Epithelial cell of proximal tubule (primary cell): ENCODE measurements around the gene CDCP2. TPM values are rescaled to one million over a fixed set of nuclear protein-coding genes. Genes with fewer than 3 reads are reported as not detected.

Experiments used
- DNase-seq: peaks from one replicate; pipeline ENCODE4 v3.0.0-alpha.2; 2011; ENCODE audit warnings: low read depth
- H3K4me3 ChIP-seq: 2 replicates; pipeline ENCODE4 v1.5.1; 2011; ENCODE audit warnings: low read depth, mild to moderate bottlenecking, low read length
- total RNA-seq: library from RNA; depleted of rRNA; stranded (reverse); fragments of >200 nt; gene quantifications from 2 replicates; pipeline ENCODE4 v1.2.3, GENCODE V29; 2015
- TF ChIP-seq, protein P1 (sequence below): conservative IDR thresholded peaks from 2 replicates; pipeline ENCODE4 v1.5.1; 2012; ENCODE audit warnings: low read depth, mild to moderate bottlenecking, low read length

The CDCP2 gene
- total RNA-seq: not detected in 2 replicates

DNA sequence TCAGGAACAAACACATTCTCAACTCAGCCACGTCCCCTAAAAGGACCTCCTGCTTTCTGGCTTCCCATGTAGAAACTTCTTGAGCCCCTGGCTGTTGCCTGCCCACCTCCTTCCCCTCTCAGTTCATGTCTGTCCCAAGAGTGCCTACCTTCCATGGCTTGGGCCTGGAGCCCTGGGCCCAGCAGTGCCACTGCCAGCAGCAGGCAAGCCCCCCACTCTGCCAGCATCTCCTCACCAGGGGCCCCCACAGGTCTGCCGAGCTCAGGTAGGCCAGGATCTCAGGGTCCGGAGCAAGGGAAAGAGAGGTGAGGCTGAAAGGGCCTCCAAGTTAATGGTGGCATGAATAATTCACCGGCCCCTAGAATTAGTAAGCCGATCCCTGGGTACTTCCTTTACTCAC is at the start of gene CDCP2:
Gene CDCP2, minus strand, starts transcription at position 305 of the 400 bp plus-strand sequence. Its CDS starts 78 bp downstream, at position 227.
- TF ChIP-seq, protein P1, sequence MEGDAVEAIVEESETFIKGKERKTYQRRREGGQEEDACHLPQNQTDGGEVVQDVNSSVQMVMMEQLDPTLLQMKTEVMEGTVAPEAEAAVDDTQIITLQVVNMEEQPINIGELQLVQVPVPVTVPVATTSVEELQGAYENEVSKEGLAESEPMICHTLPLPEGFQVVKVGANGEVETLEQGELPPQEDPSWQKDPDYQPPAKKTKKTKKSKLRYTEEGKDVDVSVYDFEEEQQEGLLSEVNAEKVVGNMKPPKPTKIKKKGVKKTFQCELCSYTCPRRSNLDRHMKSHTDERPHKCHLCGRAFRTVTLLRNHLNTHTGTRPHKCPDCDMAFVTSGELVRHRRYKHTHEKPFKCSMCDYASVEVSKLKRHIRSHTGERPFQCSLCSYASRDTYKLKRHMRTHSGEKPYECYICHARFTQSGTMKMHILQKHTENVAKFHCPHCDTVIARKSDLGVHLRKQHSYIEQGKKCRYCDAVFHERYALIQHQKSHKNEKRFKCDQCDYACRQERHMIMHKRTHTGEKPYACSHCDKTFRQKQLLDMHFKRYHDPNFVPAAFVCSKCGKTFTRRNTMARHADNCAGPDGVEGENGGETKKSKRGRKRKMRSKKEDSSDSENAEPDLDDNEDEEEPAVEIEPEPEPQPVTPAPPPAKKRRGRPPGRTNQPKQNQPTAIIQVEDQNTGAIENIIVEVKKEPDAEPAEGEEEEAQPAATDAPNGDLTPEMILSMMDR: no peak
- DNase-seq: no peak
- H3K4me3 ChIP-seq: no peak within 1 kb of the TSS

DNA sequence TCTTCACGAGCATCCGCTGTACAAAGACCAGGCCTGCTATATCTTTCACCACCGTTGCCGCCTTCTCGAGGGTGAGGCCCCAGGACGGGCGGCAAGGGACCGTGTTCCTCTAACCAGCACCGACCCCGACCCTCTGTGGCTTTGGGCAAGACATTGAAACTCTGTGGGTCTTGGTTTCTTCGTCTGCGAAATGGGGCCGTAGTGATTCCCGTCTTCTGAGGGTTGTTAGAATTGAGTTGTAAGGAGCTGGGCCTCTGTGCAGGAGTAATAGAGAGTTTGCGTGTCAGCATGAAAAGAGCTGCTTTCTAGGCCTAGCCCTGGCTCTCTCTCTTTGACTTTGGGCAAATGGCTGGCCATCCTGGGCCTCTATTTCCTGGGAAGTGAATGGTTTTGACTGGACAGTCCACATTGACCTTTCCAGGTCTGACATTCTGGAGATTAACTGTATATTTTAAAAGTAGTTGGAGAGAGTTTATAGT is 47.8 kb upstream of the CDCP2 start:
- peak overlapping the region; percentile 87 for H3K4me3 ChIP-seq
- no peak for DNase-seq
- TF ChIP-seq, protein P1: no peak

DNA sequence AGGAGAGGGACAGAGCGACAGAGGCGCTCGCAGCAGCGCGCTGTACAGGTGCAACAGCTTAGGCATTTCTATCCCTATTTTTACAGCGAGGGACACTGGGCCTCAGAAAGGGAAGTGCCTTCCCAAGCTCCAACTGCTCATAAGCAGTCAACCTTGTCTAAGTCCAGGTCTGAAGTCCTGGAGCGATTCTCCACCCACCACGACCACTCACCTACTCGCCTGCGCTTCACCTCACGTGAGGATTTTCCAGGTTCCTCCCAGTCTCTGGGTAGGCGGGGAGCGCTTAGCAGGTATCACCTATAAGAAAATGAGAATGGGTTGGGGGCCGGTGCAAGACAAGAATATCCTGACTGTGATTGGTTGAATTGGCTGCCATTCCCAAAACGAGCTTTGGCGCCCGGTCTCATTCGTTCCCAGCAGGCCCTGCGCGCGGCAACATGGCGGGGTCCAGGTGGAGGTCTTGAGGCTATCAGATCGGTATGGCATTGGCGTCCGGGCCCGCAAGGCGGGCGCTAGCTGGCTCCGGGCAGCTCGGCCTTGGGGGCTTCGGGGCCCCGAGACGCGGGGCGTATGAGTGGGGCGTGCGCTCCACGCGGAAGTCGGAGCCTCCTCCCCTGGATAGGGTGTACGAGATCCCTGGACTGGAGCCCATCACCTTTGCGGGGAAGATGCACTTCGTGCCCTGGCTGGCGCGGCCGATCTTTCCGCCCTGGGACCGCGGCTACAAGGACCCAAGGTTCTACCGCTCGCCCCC is 47.1 kb upstream of the CDCP2 start, which contains the start of the genes CYB5RL and MRPL37:
Gene CYB5RL, minus strand, starts transcription at position 266 of the 754 bp plus-strand sequence. CDS start 4,414 bp downstream, outside the sequence.
Gene MRPL37, plus strand, starts transcription at position 403 of the 754 bp plus-strand sequence. Its CDS starts 77 bp downstream, at position 480.
- TF ChIP-seq, protein P1: no peak
- H3K4me3 ChIP-seq: peak within 1 kb of the TSS; percentile 87

DNA sequence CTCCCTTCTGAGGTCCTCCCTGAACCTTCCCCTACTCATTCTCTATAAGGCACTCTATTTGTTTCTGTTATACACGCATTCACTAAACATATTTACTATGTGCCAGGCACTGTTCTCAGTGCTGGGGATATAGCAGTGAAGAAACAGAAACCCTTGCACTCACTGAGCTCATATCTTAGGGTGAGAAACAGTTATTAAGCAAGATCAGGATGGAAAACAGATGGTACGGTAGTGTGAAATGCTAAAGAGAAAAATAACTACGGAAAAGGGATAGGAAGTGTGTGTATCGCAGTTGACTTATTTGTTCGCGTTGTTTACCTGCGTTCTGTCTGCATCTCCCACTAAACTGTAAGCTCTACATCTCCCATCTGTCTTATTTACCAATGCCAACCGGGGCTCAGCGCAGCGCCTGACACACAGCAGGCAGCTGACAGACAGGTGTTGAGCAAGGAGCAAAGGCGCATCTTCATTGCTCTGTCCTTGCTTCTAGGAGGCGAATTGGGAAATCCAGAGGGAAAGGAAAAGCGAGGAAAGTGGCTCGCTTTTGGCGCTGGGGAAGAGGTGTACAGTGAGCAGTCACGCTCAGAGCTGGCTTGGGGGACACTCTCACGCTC is 46.5 kb upstream of the CDCP2 start:
- TF ChIP-seq, protein P1: no peak
- no peak for DNase-seq
- peak overlapping the region; percentile 87 for H3K4me3 ChIP-seq

More for the DNA sequence above, 47.1 kb upstream of the CDCP2 start, which contains the start of the genes CYB5RL and MRPL37:
- peak; percentile 88 for DNase-seq

DNA sequence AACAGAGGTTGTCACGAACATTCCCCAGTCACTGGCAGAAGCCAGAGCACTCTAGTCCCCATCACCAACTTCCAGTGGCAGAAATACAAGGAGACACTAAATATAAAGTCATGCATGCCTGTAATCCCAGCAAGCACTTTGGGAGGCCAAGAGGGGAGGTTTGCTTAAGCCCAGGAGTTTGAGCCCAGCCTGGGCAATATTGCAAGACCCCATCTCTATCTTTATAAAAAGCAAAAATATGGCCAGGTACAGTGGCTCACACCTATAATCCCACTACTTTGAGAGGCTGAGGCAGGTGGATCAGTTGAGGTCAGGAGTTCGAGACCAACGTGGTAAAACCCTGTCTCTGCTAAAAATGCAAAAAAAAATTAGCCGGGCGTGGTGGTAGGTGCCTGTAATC is 40.7 kb upstream of the CDCP2 start:
- H3K4me3 ChIP-seq: no peak overlapping the region
- TF ChIP-seq, protein P1: no peak
- DNase-seq: no peak

DNA sequence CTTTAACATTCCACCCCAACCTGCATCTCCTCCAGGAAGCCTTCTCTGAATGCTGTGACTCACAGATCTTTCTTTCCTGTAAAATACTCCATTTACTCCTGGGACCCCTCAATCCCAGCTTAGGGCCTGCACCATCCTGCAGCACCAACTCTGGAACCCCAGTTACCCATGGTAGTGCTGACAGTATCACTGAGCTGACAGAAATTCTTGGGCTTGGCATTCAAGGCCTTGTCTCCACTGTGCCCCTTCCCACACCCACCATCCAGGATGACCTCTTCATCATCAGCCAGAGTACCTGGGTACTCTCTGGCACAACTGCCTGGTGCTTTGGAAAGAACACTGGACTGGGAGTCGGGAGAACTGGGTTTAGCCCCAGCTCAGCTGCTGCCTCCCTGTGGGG is 38.7 kb upstream of the CDCP2 start:
- DNase-seq: no peak
- TF ChIP-seq, protein P1: no peak
- no peak overlapping the region for H3K4me3 ChIP-seq
